HepG2 (cell line): Measurements from ENCODE around the gene SNX30. TPM values are rescaled to one million over a fixed set of nuclear protein-coding genes. Genes with fewer than 3 reads are reported as not detected.

ENCODE experiments used
- FUBP1 ChIP-seq: sonication (generic); formaldehyde crosslinking; IDR thresholded peaks from 2 replicates; pipeline ENCODE4 v1.5.1; 2020; ENCODE audit warnings: missing genetic modification reagents, mild to moderate bottlenecking, borderline replicate concordance
- HNF1A ChIP-seq, 2 experiments: sonication (generic) in 1 of 2; formaldehyde crosslinking in 1 of 2; IDR thresholded peaks; 2 replicates each; pipeline versions ENCODE4 v1.4.0 to v1.6.1; 2016 to 2020; ENCODE audit warnings: borderline replicate concordance in 1 of 2, low read depth in 1 of 2, mild to moderate bottlenecking in 1 of 2, missing genetic modification reagents in 1 of 2
- JUND ChIP-seq: sonication (generic); formaldehyde crosslinking; IDR thresholded peaks from 2 replicates; pipeline ENCODE4 v1.8.0; 2022; ENCODE audit warnings: mild to moderate bottlenecking, missing genetic modification reagents
- MTA3 ChIP-seq: sonication (generic); formaldehyde crosslinking; IDR thresholded peaks from 2 replicates; pipeline ENCODE4 v1.4.0; 2020; ENCODE audit warnings: missing genetic modification reagents
- SIX4 ChIP-seq: sonication (generic); formaldehyde crosslinking; IDR thresholded peaks from 2 replicates; pipeline ENCODE4 v1.4.0; 2020; ENCODE audit warnings: missing genetic modification reagents
- TBL1XR1 ChIP-seq: fragments of 150-350 bp; IDR thresholded peaks from 2 replicates; pipeline ENCODE4 v1.6.1; 2014; ENCODE audit warnings: borderline replicate concordance, low read length; ENCODE audit not compliant: partially characterized antibody
- U2AF1 ChIP-seq: fragments of 200-400 bp; formaldehyde crosslinking; optimal IDR thresholded peaks from 2 replicates; pipeline ENCODE3; 2017; ENCODE audit warnings: mild to moderate bottlenecking, low read depth, low read length
- U2AF2 ChIP-seq: fragments of 200-400 bp; formaldehyde crosslinking; IDR thresholded peaks from 2 replicates; pipeline ENCODE4 v1.6.1; 2017; ENCODE audit warnings: low read depth, mild to moderate bottlenecking, low read length
- ZGPAT ChIP-seq: IDR thresholded peaks from 2 replicates; pipeline ENCODE4 v1.6.1; 2016; ENCODE audit warnings: mild to moderate bottlenecking
- ZKSCAN1 ChIP-seq: fragments of 150-350 bp; IDR thresholded peaks from 2 replicates; pipeline ENCODE4 v1.6.1; 2014; ENCODE audit warnings: low read length
- ZNF224 ChIP-seq: sonication (generic); formaldehyde crosslinking; IDR thresholded peaks from 2 replicates; pipeline ENCODE4 v1.5.0; 2020; ENCODE audit warnings: mild to moderate bottlenecking, missing genetic modification reagents
- ZNF446 ChIP-seq: sonication (generic); formaldehyde crosslinking; IDR thresholded peaks from 2 replicates; pipeline ENCODE4 v1.5.0; 2020; ENCODE audit warnings: mild to moderate bottlenecking, missing genetic modification reagents
- ZNF558 ChIP-seq: sonication (generic); formaldehyde crosslinking; IDR thresholded peaks from 2 replicates; pipeline ENCODE4 v1.9.0; 2022; ENCODE audit warnings: mild to moderate bottlenecking, missing genetic modification reagents, borderline replicate concordance
- ZNF572 ChIP-seq: sonication (generic); formaldehyde crosslinking; IDR thresholded peaks from 2 replicates; pipeline ENCODE4 v1.5.1; 2020; ENCODE audit warnings: mild to moderate bottlenecking, missing genetic modification reagents
- ZNF577 ChIP-seq: sonication (generic); formaldehyde crosslinking; IDR thresholded peaks from 2 replicates; pipeline ENCODE4 v1.4.0; 2020; ENCODE audit warnings: mild to moderate bottlenecking, low read depth, missing genetic modification reagents, borderline replicate concordance
- ZNF609 ChIP-seq: sonication (generic); formaldehyde crosslinking; IDR thresholded peaks from 2 replicates; pipeline ENCODE4 v1.4.0; 2020; ENCODE audit warnings: mild to moderate bottlenecking, missing genetic modification reagents, borderline replicate concordance
- polyA plus RNA-seq, 8 experiments: library from polyadenylated mRNA; depleted of rRNA in 3 of 8; stranded (reverse) in 7 of 8; unstranded in 1 of 8; fragments of >200 nt; fragmentation: Illumina TruSeq in 4 of 8; extraction: Trizol in 4 of 8; gene quantifications; 2 replicates each; pipeline versions ENCODE4 v1.2.1 to v1.2.3, GENCODE V29; 2011 to 2016; ENCODE audit warnings: low read depth in 4 of 8, missing spikeins in 1 of 8, mixed read lengths in 1 of 8; ENCODE audit not compliant: insufficient read depth in 1 of 8
- total RNA-seq, 5 experiments: library from RNA; depleted of rRNA; stranded (reverse); fragments of >200 nt; fragmentation: Illumina TruSeq; extraction: Trizol; gene quantifications; 2 replicates each; pipeline ENCODE4 v1.2.3, GENCODE V29; 2016; ENCODE audit warnings: low read depth in 1 of 5

Gene SNX30
- total and polyA plus RNA-seq, 2 of the 13 experiments (the other 11 are each of a cell fraction or from before 2014, with no cell fraction given), result 4.4 to 12.4 TPM

GRCh38 chr9:112750016-112750763 is at the start of gene SNX30 (continued):
- TF ChIP-seq ZNF577 (CRISPR knock-in tag) (no peak), ZNF609 (CRISPR knock-in tag) (peak; percentile 62; the same call in 1 of the 2 replicates), ZKSCAN1 (no peak), MTA3 (CRISPR knock-in tag) (no peak), ZNF558 (no peak), SIX4 (no peak), FUBP1 (no peak), ZGPAT (CRISPR knock-in tag) (peak; percentile 73; the same call in 1 of the 2 replicates), ZNF446 (peak; percentile 84; the same call in 1 of the 2 replicates), TBL1XR1 (peak; percentile 69), U2AF1 (no peak), ZNF224 (CRISPR knock-in tag) (no peak), HNF1A (IDR thresholded peaks at IDR 0.05; ENCODE audit: low read depth) (no peak), HNF1A (CRISPR knock-in tag; IDR thresholded peaks at IDR 0.05; ENCODE audit: borderline replicate concordance) (peak; percentile 50; the same call in 1 of the 2 replicates), U2AF2 (no peak), ZNF572 (CRISPR knock-in tag) (0 out of 2 replicates have a peak, but pooled peaks have one; percentile 66), JUND (CRISPR knock-in tag) (no peak)
